ENCODE data around the gene PPP1CC.

The PPP1CC gene

DNA sequence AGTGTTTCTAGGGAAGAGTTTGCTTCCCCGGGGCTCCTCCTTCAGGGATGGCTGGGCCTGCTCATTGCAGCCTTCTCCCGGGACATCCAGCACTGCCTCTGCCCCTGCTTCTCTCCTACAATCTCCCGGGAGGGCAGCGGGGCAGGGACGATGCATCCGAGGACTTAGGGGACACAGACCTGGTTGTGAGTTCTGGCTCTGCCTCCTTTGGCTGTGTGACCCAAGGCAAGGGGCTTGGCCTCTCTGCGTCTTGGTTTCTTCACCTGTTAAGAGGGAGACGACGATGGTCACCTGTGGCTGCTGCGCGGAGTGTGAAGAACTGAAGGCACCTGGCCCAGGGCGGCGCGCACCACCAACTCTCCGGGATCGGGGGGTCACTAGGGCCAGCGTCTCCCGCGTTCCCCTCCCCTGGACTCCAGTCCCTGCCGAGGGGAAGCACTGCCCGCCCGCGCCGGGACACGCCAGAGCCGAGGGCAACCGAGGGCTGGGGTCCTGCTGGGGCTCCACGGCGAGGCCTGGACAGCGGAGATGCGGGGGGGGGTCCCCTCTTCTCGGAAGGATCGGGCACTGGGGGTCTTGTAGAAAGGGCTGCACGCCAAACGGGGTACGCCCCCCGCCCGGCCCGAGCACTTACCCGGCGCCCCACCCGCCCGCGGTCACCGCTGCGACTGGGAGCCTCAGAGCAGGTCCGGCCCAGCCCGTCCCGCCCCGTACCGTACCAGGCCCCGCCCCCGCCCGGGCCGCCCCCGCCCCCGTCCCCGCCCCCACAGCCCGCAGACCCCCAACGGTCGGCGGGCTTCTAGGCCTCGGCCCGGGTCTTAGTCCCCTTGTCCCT, 54.0 kb downstream of the PPP1CC start, which contains the start of gene HVCN1:
HVCN1 (minus strand) TSS at position 670 of the 835 bp plus-strand sequence. CDS start 5,870 bp downstream, outside the sequence.
- Histone ChIP-seq H3K36me3 (replicated peaks) (no peaks in the 10 kb centered on the region), H3K27ac (no peak within 1 kb of the TSS), H3K27me3 (replicated peaks) (no peaks in the 10 kb centered on the region), H3K4me3 (ENCODE audit: low read depth, low read length) (peak within 1 kb of the TSS; percentile 61)
- in situ Hi-C loops (cut with HindIII; ENCODE audit: low pct_ligation_motif_present, low sequenced_read_pairs), result no loop called here
- no peak for DNase-seq
- TF ChIP-seq, protein P1, sequence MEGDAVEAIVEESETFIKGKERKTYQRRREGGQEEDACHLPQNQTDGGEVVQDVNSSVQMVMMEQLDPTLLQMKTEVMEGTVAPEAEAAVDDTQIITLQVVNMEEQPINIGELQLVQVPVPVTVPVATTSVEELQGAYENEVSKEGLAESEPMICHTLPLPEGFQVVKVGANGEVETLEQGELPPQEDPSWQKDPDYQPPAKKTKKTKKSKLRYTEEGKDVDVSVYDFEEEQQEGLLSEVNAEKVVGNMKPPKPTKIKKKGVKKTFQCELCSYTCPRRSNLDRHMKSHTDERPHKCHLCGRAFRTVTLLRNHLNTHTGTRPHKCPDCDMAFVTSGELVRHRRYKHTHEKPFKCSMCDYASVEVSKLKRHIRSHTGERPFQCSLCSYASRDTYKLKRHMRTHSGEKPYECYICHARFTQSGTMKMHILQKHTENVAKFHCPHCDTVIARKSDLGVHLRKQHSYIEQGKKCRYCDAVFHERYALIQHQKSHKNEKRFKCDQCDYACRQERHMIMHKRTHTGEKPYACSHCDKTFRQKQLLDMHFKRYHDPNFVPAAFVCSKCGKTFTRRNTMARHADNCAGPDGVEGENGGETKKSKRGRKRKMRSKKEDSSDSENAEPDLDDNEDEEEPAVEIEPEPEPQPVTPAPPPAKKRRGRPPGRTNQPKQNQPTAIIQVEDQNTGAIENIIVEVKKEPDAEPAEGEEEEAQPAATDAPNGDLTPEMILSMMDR (IDR thresholded peaks at IDR 0.05; ENCODE audit: low read depth, low read length, missing control alignments), result no peak

DNA sequence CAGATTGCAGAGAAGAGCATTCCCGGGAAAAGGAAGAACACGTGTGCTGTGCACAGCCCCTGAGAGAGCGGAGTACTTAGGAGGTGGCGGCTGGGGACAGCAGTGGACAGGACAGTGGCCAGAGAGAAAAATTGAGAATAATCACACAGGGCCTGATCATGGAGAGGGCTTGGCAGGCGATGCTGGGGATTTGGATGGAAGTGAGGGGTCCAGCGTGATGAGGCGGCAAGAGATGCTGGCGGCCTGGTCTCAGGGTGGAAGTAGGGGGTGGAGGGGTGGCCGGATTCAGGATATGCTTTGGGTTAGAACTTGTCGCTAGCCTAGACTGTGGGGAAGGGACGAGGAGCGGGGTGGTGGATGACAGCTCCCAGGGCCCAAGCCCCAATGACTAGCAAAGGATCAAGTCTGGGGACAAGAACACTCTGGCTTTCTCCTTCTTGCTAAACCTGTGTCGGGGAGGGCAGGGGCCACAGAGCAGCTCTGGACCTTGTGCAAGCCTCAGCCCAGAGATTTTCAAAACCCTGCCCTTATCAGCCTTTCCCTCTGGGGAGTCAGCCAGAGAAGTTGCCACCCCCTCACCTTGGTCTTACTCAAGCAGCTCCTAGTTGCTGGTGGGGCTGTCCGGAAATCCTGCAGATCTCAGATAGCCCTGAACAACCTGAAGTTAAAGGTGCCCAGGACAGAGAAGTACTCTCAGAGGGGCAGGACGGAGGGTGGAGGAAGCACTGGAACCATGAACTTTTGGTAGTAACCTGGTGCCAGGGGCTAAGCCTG, 55.1 kb downstream of the PPP1CC start:
- H3K27ac ChIP-seq, result no peak overlapping the region
- TF ChIP-seq, protein P1 (IDR thresholded peaks at IDR 0.05; ENCODE audit: low read depth, low read length, missing control alignments), result no peak
- H3K27me3 ChIP-seq (replicated peaks), result no peaks in the 10 kb centered on the region
- no peaks in the 10 kb centered on the region for H3K36me3 ChIP-seq (replicated peaks)
- in situ Hi-C loops (cut with HindIII; ENCODE audit: low pct_ligation_motif_present, low sequenced_read_pairs), result no loop called here
- no peak for DNase-seq
- no peak overlapping the region for H3K4me3 ChIP-seq (ENCODE audit: low read depth, low read length)

DNA sequence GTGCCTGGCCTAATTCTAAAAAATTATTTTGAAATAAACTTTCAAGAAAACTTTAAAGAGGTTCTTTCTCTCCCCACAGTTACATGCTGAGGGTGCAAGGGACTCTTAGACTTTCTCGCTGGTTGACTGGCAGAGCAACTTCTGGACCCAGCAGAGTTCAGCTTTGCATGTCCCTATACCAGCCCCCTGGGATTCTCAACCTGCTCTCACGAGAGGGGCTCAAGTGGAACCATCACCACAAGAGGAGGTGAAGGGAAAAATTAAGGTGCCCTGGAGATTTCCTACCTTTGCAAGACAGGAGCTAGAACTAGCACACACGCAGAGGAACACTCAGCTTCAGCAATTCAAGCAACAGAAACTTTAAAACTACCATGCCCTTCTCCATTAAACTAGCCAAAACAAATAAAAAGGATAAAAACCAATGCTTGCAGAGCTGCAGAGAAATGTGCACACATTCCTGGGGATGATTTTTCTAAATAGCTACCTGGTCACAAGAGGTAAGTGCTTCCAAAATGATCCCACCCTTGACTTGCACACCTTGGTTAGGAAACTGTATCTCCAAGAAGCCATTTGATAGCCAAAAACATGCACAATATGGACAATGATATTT, 56.3 kb downstream of the PPP1CC start:
- in situ Hi-C loops (cut with HindIII; ENCODE audit: low pct_ligation_motif_present, low sequenced_read_pairs), result no loop called here

GRCh38 chr12:110684312-110684836, 58.3 kb downstream of the PPP1CC start:
- Histone ChIP-seq H3K36me3 (replicated peaks) (no peaks in the 10 kb centered on the region), H3K27ac (no peak overlapping the region), H3K27me3 (replicated peaks) (no peaks in the 10 kb centered on the region), H3K4me3 (ENCODE audit: low read depth, low read length) (no peak overlapping the region)
- in situ Hi-C loops (cut with HindIII; ENCODE audit: low pct_ligation_motif_present, low sequenced_read_pairs), result no loop called here
- TF ChIP-seq, protein P1 (IDR thresholded peaks at IDR 0.05; ENCODE audit: low read depth, low read length, missing control alignments), result no peak
- DNase-seq, result no peak

More for the DNA sequence above, 56.3 kb downstream of the PPP1CC start:
- DNase-seq, result no peak
- H3K27me3 ChIP-seq (replicated peaks), result no peaks in the 10 kb centered on the region
- no peak overlapping the region for H3K27ac ChIP-seq
- no peaks in the 10 kb centered on the region for H3K36me3 ChIP-seq (replicated peaks)
- no peak overlapping the region for H3K4me3 ChIP-seq (ENCODE audit: low read depth, low read length)
- TF ChIP-seq, protein P1 (IDR thresholded peaks at IDR 0.05; ENCODE audit: low read depth, low read length, missing control alignments), result no peak

- H3K27me3 ChIP-seq (replicated peaks), result no peaks in the 10 kb centered on the region
- in situ Hi-C loops (cut with HindIII; ENCODE audit: low pct_ligation_motif_present, low sequenced_read_pairs), result no loop called here
- H3K36me3 ChIP-seq (replicated peaks), result no peaks in the 10 kb centered on the region
- no peak overlapping the region for H3K4me3 ChIP-seq (ENCODE audit: low read depth, low read length)
- no peak for DNase-seq
- TF ChIP-seq, protein P1 (IDR thresholded peaks at IDR 0.05; ENCODE audit: low read depth, low read length, missing control alignments), result no peak
- no peak overlapping the region for H3K27ac ChIP-seq
Observed at GRCh38 chr12:110683888-110684287, 58.8 kb downstream of the PPP1CC start.
